Keratinocyte (primary cell): ENCODE data around the gene CDCA7. TPM values are rescaled to one million over a fixed set of nuclear protein-coding genes. Genes with fewer than 3 reads are reported as not detected.
"Not testable (repeated sequence)": the region's sequence is repeated elsewhere in the genome, so short reads cannot be mapped to it uniquely, and the experiment has no call there.

ENCODE experiments used
- DNase-seq: peaks from one replicate; pipeline ENCODE4 v3.0.0-alpha.2; 2011; ENCODE audit warnings: low read depth, missing footprints, low spot score
- FAIRE-seq: peaks from 2 replicates; lab custom pipeline; 2011; peaks lifted over from hg19 to GRCh38; lab: Jason Lieb, UNC
- H2AFZ ChIP-seq: 2 replicates; pipeline ENCODE4 v1.6.0; 2012; ENCODE audit warnings: low read length, control low read depth, inconsistent platforms; ENCODE audit not compliant: control insufficient read depth
- H3K27ac ChIP-seq: 2 replicates; pipeline ENCODE4 v1.5.1; 2011; ENCODE audit warnings: low read length; ENCODE audit not compliant: control insufficient read depth, insufficient read depth
- H3K27me3 ChIP-seq: 3 replicates; pipeline ENCODE4 v1.6.0; 2011; ENCODE audit warnings: low read length; ENCODE audit not compliant: control insufficient read depth, insufficient read depth; ENCODE audit errors: extremely low read depth
- H3K36me3 ChIP-seq, 2 experiments: 2 replicates in 1 of 2; 3 replicates in 1 of 2; pipeline ENCODE4 v1.5.1; 2011; ENCODE audit warnings: low read length in 2 of 2, mild to moderate bottlenecking in 1 of 2; ENCODE audit not compliant: control insufficient read depth in 2 of 2, insufficient read depth in 2 of 2; ENCODE audit errors: extremely low read depth in 1 of 2
- H3K4me1 ChIP-seq: 3 replicates; pipeline ENCODE4 v1.5.1; 2011; ENCODE audit warnings: low read length; ENCODE audit not compliant: control insufficient read depth, insufficient read depth; ENCODE audit errors: extremely low read depth
- H3K4me2 ChIP-seq: 3 replicates; pipeline ENCODE4 v1.6.0; 2011; ENCODE audit warnings: low read depth, low read length; ENCODE audit not compliant: control insufficient read depth, insufficient read depth; ENCODE audit errors: extremely low read depth
- H3K4me3 ChIP-seq, 3 experiments: fragments of 200-600 bp in 1 of 3; sonication (generic) in 1 of 3; 2 replicates in 2 of 3; 3 replicates in 1 of 3; pipeline ENCODE4 v1.5.1; 2011 to 2016; ENCODE audit warnings: low read length in 3 of 3, mild to moderate bottlenecking in 3 of 3, control low read depth in 2 of 3, inconsistent platforms in 1 of 3, low read depth in 1 of 3, mixed read lengths in 1 of 3, mixed run types in 1 of 3, moderate library complexity in 1 of 3; ENCODE audit not compliant: control insufficient read depth in 2 of 3, insufficient read depth in 2 of 3; ENCODE audit errors: extremely low read depth in 1 of 3
- H3K79me2 ChIP-seq: 2 replicates; pipeline ENCODE4 v1.6.0; 2012; ENCODE audit warnings: low read length; ENCODE audit not compliant: control insufficient read depth, insufficient read depth
- H3K9ac ChIP-seq: 3 replicates; pipeline ENCODE4 v1.6.0; 2011; ENCODE audit warnings: low read length; ENCODE audit not compliant: control insufficient read depth, insufficient read depth; ENCODE audit errors: extremely low read depth
- H3K9me1 ChIP-seq: 3 replicates; pipeline ENCODE4 v1.6.0; 2011; ENCODE audit warnings: low read length; ENCODE audit not compliant: control insufficient read depth, insufficient read depth; ENCODE audit errors: extremely low read depth
- H3K9me3 ChIP-seq: 2 replicates; pipeline ENCODE4 v1.5.1; 2012; ENCODE audit warnings: low read depth, low read length; ENCODE audit not compliant: control insufficient read depth
- H4K20me1 ChIP-seq: 3 replicates; pipeline ENCODE4 v1.6.0; 2011; ENCODE audit warnings: low read length; ENCODE audit not compliant: control insufficient read depth, insufficient read depth; ENCODE audit errors: extremely low read depth
- EZH2 ChIP-seq: IDR thresholded peaks from one replicate; pipeline ENCODE4 v1.6.1; 2012; ENCODE audit warnings: inconsistent platforms, mild to moderate bottlenecking, low read length, moderate library complexity
- dilution Hi-C: fragments of 300-500 bp; cut with MboI; formaldehyde crosslinking; loops from one replicate; pipeline ENCODE4 v1.7.0; 2020; ENCODE audit warnings: low sequenced_read_pairs; ENCODE audit not compliant: extremely low pct_ligation_motif_present
- polyA plus RNA-seq, 5 experiments: library from polyadenylated mRNA; depleted of rRNA in 3 of 5; stranded (reverse) in 3 of 5; stranded (forward) in 1 of 5; unstranded in 1 of 5; fragments of >200 nt; gene quantifications; 1 replicate in 1 of 5; 2 replicates in 3 of 5; 3 replicates in 1 of 5; pipeline versions ENCODE4 v1.2.1 to v1.2.3, GENCODE V29; 2011 to 2012; ENCODE audit warnings: missing spikeins in 2 of 5, low read depth in 1 of 5, low replicate concordance in 1 of 5
- TF ChIP-seq, protein P1 (sequence below), 3 experiments: IDR thresholded peaks in 1 of 3; conservative IDR thresholded peaks in 1 of 3; optimal IDR thresholded peaks in 1 of 3; 2 replicates in 2 of 3; 3 replicates in 1 of 3; pipeline versions ENCODE3 to v1.5.1; 2011; ENCODE audit warnings: low read length in 3 of 3, mild to moderate bottlenecking in 3 of 3, moderate library complexity in 2 of 3, control low read depth in 1 of 3, inconsistent platforms in 1 of 3; ENCODE audit not compliant: insufficient read depth in 2 of 3; ENCODE audit errors: extremely low read depth in 1 of 3

CDCA7 gene
- polyA plus RNA-seq, 1 donor (not counting 4 experiments of a cell fraction or from before 2014, with no cell fraction given) = 30.9 TPM

DNA sequence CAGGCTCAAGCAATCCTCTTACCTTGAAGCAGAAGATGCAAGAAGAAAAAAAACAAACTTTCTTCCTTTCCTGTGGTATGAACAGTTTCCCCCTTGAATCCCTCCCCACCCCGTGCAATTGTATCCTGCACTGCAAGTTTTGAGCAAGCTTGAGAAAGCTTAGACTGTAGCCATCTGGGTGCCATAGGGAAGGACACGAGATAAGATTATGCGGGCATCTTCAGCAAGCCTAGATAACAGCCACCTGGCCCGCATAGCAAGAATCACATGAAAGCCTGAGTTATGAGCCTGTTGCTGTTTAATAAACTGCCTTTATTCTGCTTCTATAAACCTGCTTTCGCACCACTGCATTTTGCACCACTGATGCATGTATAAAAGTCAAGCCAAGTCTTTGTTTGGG, 27.3 kb upstream of the CDCA7 start:
- H3K79me2 ChIP-seq = no peaks in the 10 kb centered on the region
- TF ChIP-seq, protein P1, sequence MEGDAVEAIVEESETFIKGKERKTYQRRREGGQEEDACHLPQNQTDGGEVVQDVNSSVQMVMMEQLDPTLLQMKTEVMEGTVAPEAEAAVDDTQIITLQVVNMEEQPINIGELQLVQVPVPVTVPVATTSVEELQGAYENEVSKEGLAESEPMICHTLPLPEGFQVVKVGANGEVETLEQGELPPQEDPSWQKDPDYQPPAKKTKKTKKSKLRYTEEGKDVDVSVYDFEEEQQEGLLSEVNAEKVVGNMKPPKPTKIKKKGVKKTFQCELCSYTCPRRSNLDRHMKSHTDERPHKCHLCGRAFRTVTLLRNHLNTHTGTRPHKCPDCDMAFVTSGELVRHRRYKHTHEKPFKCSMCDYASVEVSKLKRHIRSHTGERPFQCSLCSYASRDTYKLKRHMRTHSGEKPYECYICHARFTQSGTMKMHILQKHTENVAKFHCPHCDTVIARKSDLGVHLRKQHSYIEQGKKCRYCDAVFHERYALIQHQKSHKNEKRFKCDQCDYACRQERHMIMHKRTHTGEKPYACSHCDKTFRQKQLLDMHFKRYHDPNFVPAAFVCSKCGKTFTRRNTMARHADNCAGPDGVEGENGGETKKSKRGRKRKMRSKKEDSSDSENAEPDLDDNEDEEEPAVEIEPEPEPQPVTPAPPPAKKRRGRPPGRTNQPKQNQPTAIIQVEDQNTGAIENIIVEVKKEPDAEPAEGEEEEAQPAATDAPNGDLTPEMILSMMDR (optimal IDR thresholded peaks at IDR 0.05 in 1 of 3, IDR thresholded peaks at IDR 0.05 in 1 of 3, conservative IDR thresholded peaks at IDR 0.05 in 1 of 3; ENCODE audit: extremely low read depth in 1 of 3, insufficient read depth in 2 of 3, low read length in 3 of 3) = no peak
- no peak for TF ChIP-seq EZH2
- dilution Hi-C loops = no loop called here

DNA sequence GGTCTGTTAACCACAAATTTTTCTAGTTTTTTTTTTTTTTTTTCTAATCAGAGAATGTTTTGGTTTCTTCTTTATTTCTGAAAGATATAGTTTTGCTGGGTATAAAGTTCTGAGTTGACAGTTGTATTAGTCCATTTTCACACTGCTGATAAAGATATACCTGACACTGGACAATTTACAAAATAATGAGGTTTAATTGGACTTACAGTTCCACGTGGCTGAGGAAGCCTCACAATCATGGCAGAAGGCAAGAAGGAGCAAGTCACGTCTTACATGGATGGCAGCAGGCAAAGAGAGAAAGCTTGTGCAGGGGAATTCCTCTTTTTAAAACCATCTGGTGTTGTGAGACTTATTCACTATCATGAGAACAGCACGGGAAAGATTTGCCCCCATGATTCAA, 21.7 kb upstream of the CDCA7 start:
- H3K9me3 ChIP-seq, H3K4me2 ChIP-seq, H3K27ac ChIP-seq, H3K9ac ChIP-seq, H3K9me1 ChIP-seq, H3K27me3 ChIP-seq, DNase-seq, H4K20me1 ChIP-seq, H3K79me2 ChIP-seq, H3K36me3 ChIP-seq, dilution Hi-C loops, H2AFZ ChIP-seq, H3K4me3 ChIP-seq, H3K4me1 ChIP-seq, FAIRE-seq: not testable (repeated sequence)

More for the DNA sequence above, 27.3 kb upstream of the CDCA7 start:
- Histone ChIP-seq H3K9ac (no peak overlapping the region), H4K20me1 (no peaks in the 10 kb centered on the region), H3K9me1 (no peaks in the 10 kb centered on the region), H3K27me3 (no peaks in the 10 kb centered on the region), H3K4me2 (no peak overlapping the region), H3K36me3 (no peaks in the 10 kb centered on the region), H2AFZ (no peak overlapping the region), H3K4me1 (no peaks in the 10 kb centered on the region), H3K4me3 (no peak overlapping the region), H3K9me3 (no peaks in the 10 kb centered on the region), H3K27ac (no peak overlapping the region)
- no peak for FAIRE-seq
- no peak for DNase-seq

DNA sequence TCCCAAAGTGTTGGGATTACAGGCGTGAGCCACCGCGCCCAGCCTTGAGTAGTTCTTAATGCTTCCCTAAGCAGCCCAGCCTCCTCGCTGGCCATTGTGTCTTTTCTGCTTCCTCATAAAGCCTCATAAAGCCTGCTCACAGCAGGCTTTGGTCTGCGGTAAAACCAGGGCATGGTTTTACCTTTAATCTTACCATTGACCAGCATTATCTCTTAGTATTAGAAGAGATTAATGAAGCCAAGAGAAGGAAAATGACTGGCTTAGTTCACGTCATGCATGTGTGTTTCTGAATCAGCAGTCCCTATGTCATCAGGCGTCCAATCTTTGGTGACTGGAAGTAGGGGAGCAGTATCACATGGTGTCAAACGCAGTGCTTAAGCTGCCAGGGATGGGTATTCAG, 14.9 kb upstream of the CDCA7 start:
- Histone ChIP-seq H3K9ac (no peak overlapping the region), H4K20me1 (no peaks in the 10 kb centered on the region), H2AFZ (no peak overlapping the region), H3K9me3 (no peaks in the 10 kb centered on the region), H3K27me3 (no peaks in the 10 kb centered on the region), H3K9me1 (no peaks in the 10 kb centered on the region), H3K79me2 (no peaks in the 10 kb centered on the region), H3K36me3 (no peaks in the 10 kb centered on the region), H3K27ac (no peak overlapping the region), H3K4me1 (no peaks in the 10 kb centered on the region), H3K4me2 (no peak overlapping the region), H3K4me3 (no peak overlapping the region)
- no peak for DNase-seq
- FAIRE-seq = no peak
- dilution Hi-C loops = no loop called here
- TF ChIP-seq, protein P1 (optimal IDR thresholded peaks at IDR 0.05 in 1 of 3, IDR thresholded peaks at IDR 0.05 in 1 of 3, conservative IDR thresholded peaks at IDR 0.05 in 1 of 3; ENCODE audit: extremely low read depth in 1 of 3, insufficient read depth in 2 of 3, low read length in 3 of 3) = no peak
